Stimulated activated CD8-positive, alpha-beta memory T cell treated with anti-CD3 and anti-CD28 coated beads, Interleukin-4, amount 100 ng/mL, for 1 hour (primary cell): ENCODE measurements around the gene F11.
"Not testable (repeated sequence)": the region's sequence is repeated elsewhere in the genome, so short reads cannot be mapped to it uniquely, and the experiment has no call there.

Experiments used
- DNase-seq, 2 donors: peaks; one replicate each; pipeline ENCODE4 v3.0.0-alpha.2; 2020; ENCODE audit warnings: low read depth in 2 of 2, low spot score in 1 of 2

The F11 gene

DNA sequence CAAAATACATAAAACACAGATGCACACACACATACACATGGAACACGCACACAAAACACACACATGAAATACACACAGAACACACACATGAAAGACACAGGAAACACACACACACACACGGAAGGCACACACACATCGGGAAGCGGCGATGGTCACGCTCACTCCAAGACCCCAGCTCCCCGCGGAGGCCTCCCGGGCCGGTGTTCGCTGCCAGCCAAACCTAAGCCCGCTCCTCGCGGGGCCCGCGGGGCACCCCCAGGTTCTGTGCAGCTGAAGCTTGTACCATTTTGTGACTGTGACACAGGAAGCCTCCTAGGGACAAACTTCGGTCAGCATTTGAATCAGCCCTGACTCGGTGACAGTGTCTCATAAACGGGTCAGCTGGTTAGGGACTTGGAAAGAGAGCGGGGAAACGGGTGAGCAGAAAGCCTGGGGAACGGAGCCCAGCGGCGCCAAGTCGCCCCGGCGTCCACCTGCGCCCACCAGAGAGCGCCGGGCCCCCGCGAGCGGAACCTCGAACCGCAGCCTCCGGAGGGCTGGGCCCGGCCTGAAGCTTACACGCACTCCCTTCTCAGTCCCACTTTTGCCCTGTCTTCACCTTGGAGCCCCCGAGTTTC lies 32.1 kb downstream of the F11 start:
- DNase-seq, result no peak

GRCh38 chr4:186299291-186299690 lies 33.3 kb downstream of the F11 start:
- DNase-seq, result no peak

GRCh38 chr4:186300659-186301390 lies 34.8 kb downstream of the F11 start:
- no peak for DNase-seq

- DNase-seq, result no peak
These were observed 38.2 kb downstream of the F11 start for GRCh38 chr4:186304216-186304615.

GRCh38 chr4:186304866-186305505 lies 39.0 kb downstream of the F11 start:
- DNase-seq, result no peak

GRCh38 chr4:186307497-186307896 lies 41.5 kb downstream of the F11 start:
- no peak for DNase-seq

- DNase-seq, result no peak
These were observed 41.9 kb downstream of the F11 start for GRCh38 chr4:186307916-186308315.

DNA sequence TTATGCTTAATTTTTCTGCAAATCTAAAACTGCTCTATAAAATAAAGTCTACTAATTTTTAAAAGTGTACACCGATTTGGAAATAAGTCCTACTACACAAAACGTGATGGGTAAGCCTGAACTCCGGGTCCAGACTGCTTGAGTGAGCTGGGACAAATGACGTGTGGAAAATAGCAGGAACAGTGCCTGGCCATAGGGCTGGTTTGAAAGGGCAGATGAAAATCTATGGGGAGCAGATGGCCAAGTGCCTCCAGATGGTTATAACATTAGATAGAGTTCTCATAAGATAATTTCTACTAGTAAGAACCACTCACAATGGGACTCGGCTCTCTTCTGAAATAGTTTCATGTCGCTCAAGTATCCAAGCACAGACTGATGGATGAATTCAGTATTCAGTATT lies 52.5 kb downstream of the F11 start:
- DNase-seq, result no peak

GRCh38 chr4:186324660-186325059 lies 58.7 kb downstream of the F11 start:
- not testable (repeated sequence) for DNase-seq

DNA sequence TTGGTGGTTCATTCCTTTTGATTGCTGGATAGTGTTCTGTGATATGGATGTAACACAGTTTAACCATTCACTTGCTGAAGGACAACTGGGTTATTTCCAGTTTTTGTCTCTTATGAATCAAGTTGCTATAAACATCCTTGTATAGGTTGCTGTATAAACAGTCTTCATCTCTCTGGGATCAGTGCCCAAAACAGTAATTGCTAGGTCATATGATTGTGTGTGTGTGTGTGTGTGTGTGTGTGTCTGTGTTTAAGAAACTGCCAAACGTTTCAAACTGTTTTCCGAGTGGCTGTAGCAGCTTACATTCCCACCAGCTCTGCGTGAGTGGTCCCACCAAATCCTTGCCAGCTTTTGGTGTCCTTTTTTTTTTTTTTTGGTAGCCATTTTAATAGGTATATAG lies 60.4 kb downstream of the F11 start:
- no peak for DNase-seq

DNA sequence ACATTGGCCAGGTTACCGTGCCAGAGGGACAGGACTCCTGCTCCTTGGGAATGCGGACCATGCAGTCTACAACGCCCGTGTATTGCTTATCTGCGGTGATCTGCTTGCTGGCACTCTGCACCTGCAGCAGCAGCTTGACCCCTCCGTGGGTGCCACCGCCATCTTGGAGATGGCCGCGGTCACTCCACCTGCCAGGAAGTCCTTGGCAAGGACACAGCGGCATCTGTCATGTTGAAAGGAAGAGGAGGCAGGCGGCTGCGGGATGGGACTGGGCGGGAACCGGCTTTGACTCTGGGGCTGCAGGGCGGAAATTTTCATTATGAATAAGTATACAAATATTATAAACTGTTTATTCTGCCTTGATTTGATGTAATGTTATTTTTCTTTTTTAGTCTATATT lies 63.4 kb downstream of the F11 start:
- no peak for DNase-seq

GRCh38 chr4:186330368-186330767 lies 64.4 kb downstream of the F11 start:
- no peak for DNase-seq

DNA sequence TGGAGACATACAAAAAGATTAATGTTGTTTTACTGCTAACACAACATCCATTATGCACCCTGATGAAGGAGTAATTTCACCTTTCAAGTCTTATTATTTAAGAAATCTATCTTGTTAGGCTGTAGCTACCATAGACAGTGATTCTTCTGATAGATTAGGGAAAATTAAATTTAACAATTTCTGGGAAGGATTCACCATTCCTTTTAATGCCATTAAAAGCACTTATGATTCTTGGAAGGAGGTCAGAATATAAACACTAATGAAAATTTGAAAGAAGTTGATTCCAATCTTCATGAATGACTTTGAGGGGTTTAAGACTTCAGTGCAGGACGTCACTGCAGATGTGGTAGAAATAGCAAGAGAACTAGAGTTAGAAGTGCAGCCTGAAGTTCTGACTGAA lies 69.8 kb downstream of the F11 start:
- no peak for DNase-seq
